Upper lobe of right lung (tissue), 1 donor: ENCODE measurements around the gene CDH5. TPM values are rescaled to one million over a fixed set of nuclear protein-coding genes. Genes with fewer than 3 reads are reported as not detected.

Experiments used
- ATAC-seq: fragments of 200-7000 bp; cut with Tn5 transposase; one replicate; pipeline ENCODE4 v1.9.1; 2020; ENCODE audit warnings: mild to moderate bottlenecking, moderate library complexity
- DNase-seq: peaks from one replicate; pipeline ENCODE4 v3.0.0-alpha.2; 2020
- H3K27ac ChIP-seq: fragments of 200-600 bp; one replicate; pipeline ENCODE4 v1.8.0; 2022
- H3K27me3 ChIP-seq: fragments of 200-600 bp; one replicate; pipeline ENCODE4 v1.8.0; 2022; ENCODE audit warnings: mild to moderate bottlenecking
- H3K36me3 ChIP-seq: fragments of 200-600 bp; one replicate; pipeline ENCODE4 v1.8.0; 2022
- H3K4me1 ChIP-seq: fragments of 200-600 bp; one replicate; pipeline ENCODE4 v1.8.0; 2022
- H3K4me3 ChIP-seq: fragments of 200-600 bp; one replicate; pipeline ENCODE4 v1.8.0; 2022; ENCODE audit warnings: mild to moderate bottlenecking
- H3K9me3 ChIP-seq: fragments of 200-600 bp; one replicate; pipeline ENCODE4 v1.8.0; 2022
- CTCF ChIP-seq: fragments of 200-600 bp; IDR thresholded peaks from one replicate; pipeline ENCODE4 v1.8.0; 2022; ENCODE audit warnings: antibody characterized with exemption
- intact Hi-C: fragments of 100-400 bp; cut with DNase I; formaldehyde crosslinking; loops from one replicate; pipeline ENCODE4 v1.11.0; 2022
- long read RNA-seq: library from polyadenylated mRNA; unstranded; transcript quantifications from one replicate; pipeline ENCODE4 v2.0.0, GENCODE V29; 2021
- total RNA-seq: library from RNA; stranded (reverse); fragmentation: NEBNext Ultra II Directional; extraction: Animal tissue kit (Norgen Biotek cat#: 25700); gene quantifications from one replicate; pipeline ENCODE4 v1.2.1, GENCODE V29; 2021
- donor health status: DM: no; HTN: yes; CAD: no; lungs with severe emphysema.

Gene CDH5
- total RNA-seq: 144 TPM
- long read RNA-seq, full-length matches to known transcripts: 124 of 285 reads
- long read RNA-seq, partial matches to known transcripts: 151 of 285 reads
- long read RNA-seq, other reads (novel, unspliced or antisense): 10 of 285 reads

GRCh38 chr16:66366433-66367299 lies at the start of gene CDH5:
CDH5 (plus strand) TSS chr16:66366691; CDS start chr16:66379338, 12,647 bp downstream.
- Histone ChIP-seq H3K36me3 (no peaks in the 10 kb centered on the region), H3K27ac (peak within 1 kb of the TSS; percentile 80), H3K4me1 (peaks cover 14% of the 10 kb centered on the region), H3K27me3 (no peaks in the 10 kb centered on the region), H3K9me3 (no peaks in the 10 kb centered on the region), H3K4me3 (peak within 1 kb of the TSS; percentile 51)
- DNase-seq: peak; percentile 74
- intact Hi-C loops: no loop called here
- TF ChIP-seq CTCF: no peak
- ATAC-seq: peak; percentile 39

GRCh38 chr16:66318505-66318904 lies 48.0 kb upstream of the CDH5 start:
- DNase-seq: no peak
- Histone ChIP-seq H3K4me1 (peaks cover 11% of the 10 kb centered on the region), H3K27me3 (no peaks in the 10 kb centered on the region), H3K4me3 (no peak overlapping the region), H3K36me3 (no peaks in the 10 kb centered on the region), H3K27ac (no peak overlapping the region), H3K9me3 (no peaks in the 10 kb centered on the region)
- no peak for ATAC-seq
- TF ChIP-seq CTCF: no peak
- intact Hi-C loops: no loop called here

- no peak for TF ChIP-seq CTCF
- Histone ChIP-seq H3K27ac (no peak overlapping the region), H3K36me3 (no peaks in the 10 kb centered on the region), H3K27me3 (no peaks in the 10 kb centered on the region), H3K4me1 (no peaks in the 10 kb centered on the region), H3K4me3 (no peak overlapping the region), H3K9me3 (no peaks in the 10 kb centered on the region)
- intact Hi-C loops: no loop called here
- ATAC-seq (no peak), DNase-seq (no peak)
Observed at GRCh38 chr16:66320774-66321173, 45.7 kb upstream of the CDH5 start.

GRCh38 chr16:66322174-66322573 lies 44.3 kb upstream of the CDH5 start:
- TF ChIP-seq CTCF: no peak

GRCh38 chr16:66324815-66325515 lies 41.5 kb upstream of the CDH5 start:
- H3K9me3 ChIP-seq: no peaks in the 10 kb centered on the region
- intact Hi-C loops: no loop called here
- H3K27ac ChIP-seq: no peak overlapping the region
- H3K36me3 ChIP-seq: no peaks in the 10 kb centered on the region
- H3K27me3 ChIP-seq: no peaks in the 10 kb centered on the region
- TF ChIP-seq CTCF: no peak
- ATAC-seq: no peak
- no peak overlapping the region for H3K4me3 ChIP-seq
- no peak for DNase-seq
- H3K4me1 ChIP-seq: no peaks in the 10 kb centered on the region

More at GRCh38 chr16:66322174-66322573, 44.3 kb upstream of the CDH5 start:
- intact Hi-C loops: no loop called here
- no peak for ATAC-seq
- no peaks in the 10 kb centered on the region for H3K9me3 ChIP-seq
- DNase-seq: no peak
- no peaks in the 10 kb centered on the region for H3K36me3 ChIP-seq
- H3K4me1 ChIP-seq: no peaks in the 10 kb centered on the region
- H3K27ac ChIP-seq: no peak overlapping the region
- no peak overlapping the region for H3K4me3 ChIP-seq
- H3K27me3 ChIP-seq: no peaks in the 10 kb centered on the region
